Endothelial cell of umbilical vein (primary cell): ENCODE data around the gene GXYLT2. TPM values are rescaled to one million over a fixed set of nuclear protein-coding genes. Genes with fewer than 3 reads are reported as not detected.

Experiments used
- BruUV-seq: library from RNA; stranded (reverse); fragments of 400-500 nt; replicated peaks from 2 replicates; lab custom pipeline; 2021; lab: Mats Ljungman, UMichigan
- CTCF ChIA-PET: fragments of 300-600, 350-600 bp; sonication (Branson Sonifier 250); formaldehyde crosslinking; loops from one replicate; lab custom pipeline; 2021; ENCODE audit warnings: antibody characterized with exemption, inconsistent platforms; lab: Charles Lee
- POLR2A ChIA-PET: fragments of 300-600, 350-600 bp; sonication (Branson Sonifier 250); formaldehyde crosslinking; loops from one replicate; lab custom pipeline; 2021; ENCODE audit warnings: antibody characterized with exemption, inconsistent platforms; lab: Charles Lee
- DNase-seq: peaks from one replicate; pipeline ENCODE4 v3.0.0-alpha.2; 2011; ENCODE audit warnings: low read depth, low spot score
- FAIRE-seq: peaks from 2 replicates; lab custom pipeline; 2011; peaks lifted over from hg19 to GRCh38; lab: Jason Lieb, UNC
- H2AFZ ChIP-seq: 2 replicates; pipeline ENCODE4 v1.6.0; 2012; ENCODE audit warnings: low read depth, low read length, control low read depth, inconsistent platforms
- H3K27ac ChIP-seq: 2 replicates; pipeline ENCODE4 v1.5.1; 2011; ENCODE audit warnings: low read depth, mild to moderate bottlenecking, control low read depth, low read length, moderate library complexity; ENCODE audit not compliant: insufficient read depth
- H3K27me3 ChIP-seq, 2 experiments: 2 replicates each; pipeline versions ENCODE4 v1.6.0 to v1.6.1; 2011; ENCODE audit warnings: low read length in 2 of 2, mixed read lengths in 1 of 2; ENCODE audit not compliant: control insufficient read depth in 2 of 2, insufficient read depth in 2 of 2
- H3K36me3 ChIP-seq, 2 experiments: 2 replicates in 1 of 2; 3 replicates in 1 of 2; pipeline ENCODE4 v1.5.1; 2011; ENCODE audit warnings: low read length in 2 of 2, mild to moderate bottlenecking in 1 of 2, moderate library complexity in 1 of 2; ENCODE audit not compliant: control insufficient read depth in 2 of 2, insufficient read depth in 2 of 2; ENCODE audit errors: extremely low read depth in 1 of 2
- H3K4me1 ChIP-seq: 3 replicates; pipeline ENCODE4 v1.5.1; 2011; ENCODE audit warnings: mild to moderate bottlenecking, low read length; ENCODE audit not compliant: control insufficient read depth, insufficient read depth; ENCODE audit errors: extremely low read depth
- H3K4me2 ChIP-seq: 2 replicates; pipeline ENCODE4 v1.6.1; 2011; ENCODE audit warnings: low read length, control low read depth, mixed read lengths; ENCODE audit not compliant: insufficient read depth
- H3K4me3 ChIP-seq, 3 experiments: fragments of 200-600 bp in 1 of 3; sonication (generic), shearing (Covaris generic) in 1 of 3; replicated peaks in 1 of 3; 2 replicates each; pipeline ENCODE4 v1.5.1; 2011 to 2016; ENCODE audit warnings: control low read depth in 3 of 3, low read length in 3 of 3, mild to moderate bottlenecking in 2 of 3, inconsistent platforms in 1 of 3, low read depth in 1 of 3, moderate library complexity in 1 of 3; ENCODE audit not compliant: insufficient read depth in 1 of 3
- H3K79me2 ChIP-seq: 2 replicates; pipeline ENCODE4 v1.6.0; 2012; ENCODE audit warnings: low read length, inconsistent platforms; ENCODE audit not compliant: control insufficient read depth, insufficient read depth
- H3K9ac ChIP-seq: replicated peaks from 2 replicates; pipeline ENCODE3; 2011; ENCODE audit warnings: low read length, control low read depth; ENCODE audit not compliant: insufficient read depth; ENCODE audit errors: extremely low read depth
- H3K9me1 ChIP-seq: replicated peaks from 3 replicates; pipeline ENCODE4 v1.6.0; 2011; ENCODE audit warnings: mild to moderate bottlenecking, low read length; ENCODE audit not compliant: control insufficient read depth, insufficient read depth; ENCODE audit errors: extremely low read depth
- H3K9me3 ChIP-seq: replicated peaks from 2 replicates; pipeline ENCODE4 v1.5.1; 2012; ENCODE audit warnings: low read length, inconsistent platforms; ENCODE audit not compliant: control insufficient read depth, insufficient read depth
- H4K20me1 ChIP-seq: replicated peaks from 2 replicates; pipeline ENCODE3; 2011; ENCODE audit warnings: mild to moderate bottlenecking, low read length; ENCODE audit not compliant: control insufficient read depth, insufficient read depth; ENCODE audit errors: extremely low read depth
- EZH2 ChIP-seq: IDR thresholded peaks from 2 replicates; pipeline ENCODE4 v1.6.1; 2012; ENCODE audit warnings: borderline replicate concordance, low read depth, mild to moderate bottlenecking, moderate library complexity, low read length, inconsistent platforms; ENCODE audit not compliant: severe bottlenecking
- FOS ChIP-seq: IDR thresholded peaks from 2 replicates; pipeline ENCODE4 v1.6.1; 2011; ENCODE audit warnings: mild to moderate bottlenecking, low read length, moderate library complexity, borderline replicate concordance; ENCODE audit not compliant: insufficient read depth
- GATA2 ChIP-seq: IDR thresholded peaks from 2 replicates; pipeline ENCODE4 v1.7.0; 2011; ENCODE audit warnings: low read depth, mild to moderate bottlenecking, moderate library complexity, mixed read lengths, low read length; ENCODE audit not compliant: insufficient read length, insufficient read depth
- JUN ChIP-seq: IDR thresholded peaks from 2 replicates; pipeline ENCODE4 v1.6.1; 2011; ENCODE audit warnings: borderline replicate concordance, low read depth; ENCODE audit not compliant: insufficient read length, insufficient read depth
- MYC ChIP-seq: IDR thresholded peaks from one replicate; pipeline ENCODE4 v1.6.1; 2011; ENCODE audit warnings: mild to moderate bottlenecking, low read depth, low read length
- POLR2A ChIP-seq: IDR thresholded peaks from 2 replicates; pipeline ENCODE4 v1.6.1; 2012; ENCODE audit warnings: low read depth, mild to moderate bottlenecking, control low read depth, low read length
- POLR2AphosphoS5 ChIP-seq: IDR thresholded peaks from 2 replicates; pipeline ENCODE4 v1.6.1; 2012; ENCODE audit warnings: low read depth, mild to moderate bottlenecking, control low read depth, low read length, moderate library complexity; ENCODE audit not compliant: insufficient read depth
- dilution Hi-C: fragments of 300-500 bp; cut with MboI; formaldehyde crosslinking; loops from one replicate; pipeline ENCODE4 v1.15.0; 2019; ENCODE audit warnings: low sequenced_read_pairs; ENCODE audit not compliant: extremely low pct_ligation_motif_present
- intact Hi-C: fragments of 100-400 bp; cut with micrococcal nuclease; formaldehyde crosslinking; loops from one replicate; pipeline ENCODE4 v1.10.0; 2022
- polyA plus RNA-seq, 4 experiments: library from polyadenylated mRNA; depleted of rRNA in 3 of 4; stranded (reverse) in 3 of 4; unstranded in 1 of 4; fragments of >200 nt; gene quantifications; 2 replicates each; pipeline versions ENCODE4 v1.2.1 to v1.2.3, GENCODE V29; 2011 to 2012; ENCODE audit warnings: missing spikeins in 1 of 4
- total RNA-seq: library from RNA; stranded (reverse); gene quantifications from 2 replicates; pipeline ENCODE4 v1.2.3, GENCODE V29; 2021
- TF ChIP-seq, protein P1 (sequence below), 2 donors: IDR thresholded peaks; 1 replicate in 1 of 2; 2 replicates in 1 of 2; pipeline ENCODE4 v1.5.1; 2011; ENCODE audit warnings: low read length in 2 of 2, mild to moderate bottlenecking in 2 of 2, moderate library complexity in 2 of 2, control low read depth in 1 of 2, inconsistent platforms in 1 of 2, low read depth in 1 of 2; ENCODE audit not compliant: insufficient read depth in 1 of 2; ENCODE audit errors: extremely low read depth in 1 of 2
- TF ChIP-seq, protein P2 (sequence below): IDR thresholded peaks from 2 replicates; pipeline ENCODE4 v1.6.1; 2011; ENCODE audit not compliant: insufficient read depth, insufficient read length

The GXYLT2 gene
- total and polyA plus RNA-seq, 2 donors (not counting 3 experiments of a cell fraction or from before 2014, with no cell fraction given): 0.07 to 0.24 TPM

DNA sequence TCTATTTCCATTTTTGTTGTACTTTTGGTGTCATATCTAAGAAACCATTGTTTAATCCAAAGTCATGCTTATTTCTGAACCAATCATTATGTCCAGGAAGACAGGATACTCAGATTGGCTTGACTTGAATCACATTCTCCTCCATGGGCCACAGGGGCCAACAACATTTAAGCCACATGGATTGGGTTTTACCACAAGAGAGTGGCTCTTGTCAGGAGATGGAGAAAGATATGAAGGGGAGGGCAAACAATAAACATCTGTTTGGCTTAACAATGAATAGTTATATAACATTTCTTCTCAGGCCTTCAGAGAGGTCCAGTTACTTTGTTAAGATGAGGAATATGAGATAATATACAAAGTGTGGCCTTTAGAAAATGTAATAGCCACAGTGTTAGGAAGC, 44.6 kb downstream of the GXYLT2 start:
- Histone ChIP-seq H2AFZ (no peak overlapping the region), H3K4me2 (no peak overlapping the region), H3K4me1 (no peaks in the 10 kb centered on the region), H3K79me2 (no peaks in the 10 kb centered on the region), H3K27ac (no peak overlapping the region), H3K9ac (no peak overlapping the region), H4K20me1 (no peaks in the 10 kb centered on the region), H3K27me3 (peaks cover 2 to 4% of the 10 kb centered on the region in 2 experiments), H3K9me1 (no peaks in the 10 kb centered on the region), H3K4me3 (no peak overlapping the region), H3K9me3 (no peaks in the 10 kb centered on the region), H3K36me3 (no peaks in the 10 kb centered on the region)
- dilution Hi-C loops (no loop called here), intact Hi-C loops (no loop called here)
- no TSS peak for BruUV-seq
- POLR2A ChIA-PET: no interaction called here
- FAIRE-seq (no peak), DNase-seq (no peak)
- TF ChIP-seq JUN: no peak
- TF ChIP-seq, protein P1, sequence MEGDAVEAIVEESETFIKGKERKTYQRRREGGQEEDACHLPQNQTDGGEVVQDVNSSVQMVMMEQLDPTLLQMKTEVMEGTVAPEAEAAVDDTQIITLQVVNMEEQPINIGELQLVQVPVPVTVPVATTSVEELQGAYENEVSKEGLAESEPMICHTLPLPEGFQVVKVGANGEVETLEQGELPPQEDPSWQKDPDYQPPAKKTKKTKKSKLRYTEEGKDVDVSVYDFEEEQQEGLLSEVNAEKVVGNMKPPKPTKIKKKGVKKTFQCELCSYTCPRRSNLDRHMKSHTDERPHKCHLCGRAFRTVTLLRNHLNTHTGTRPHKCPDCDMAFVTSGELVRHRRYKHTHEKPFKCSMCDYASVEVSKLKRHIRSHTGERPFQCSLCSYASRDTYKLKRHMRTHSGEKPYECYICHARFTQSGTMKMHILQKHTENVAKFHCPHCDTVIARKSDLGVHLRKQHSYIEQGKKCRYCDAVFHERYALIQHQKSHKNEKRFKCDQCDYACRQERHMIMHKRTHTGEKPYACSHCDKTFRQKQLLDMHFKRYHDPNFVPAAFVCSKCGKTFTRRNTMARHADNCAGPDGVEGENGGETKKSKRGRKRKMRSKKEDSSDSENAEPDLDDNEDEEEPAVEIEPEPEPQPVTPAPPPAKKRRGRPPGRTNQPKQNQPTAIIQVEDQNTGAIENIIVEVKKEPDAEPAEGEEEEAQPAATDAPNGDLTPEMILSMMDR (IDR thresholded peaks at IDR 0.05; ENCODE audit: extremely low read depth in 1 of 2, insufficient read depth in 1 of 2, low read depth in 1 of 2, low read length in 2 of 2): no peak
- no peak for TF ChIP-seq POLR2AphosphoS5
- TF ChIP-seq GATA2: no peak
- no peak for TF ChIP-seq EZH2
- TF ChIP-seq, protein P2, sequence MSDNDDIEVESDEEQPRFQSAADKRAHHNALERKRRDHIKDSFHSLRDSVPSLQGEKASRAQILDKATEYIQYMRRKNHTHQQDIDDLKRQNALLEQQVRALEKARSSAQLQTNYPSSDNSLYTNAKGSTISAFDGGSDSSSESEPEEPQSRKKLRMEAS: no peak
- no peak for TF ChIP-seq POLR2A
- no peak for TF ChIP-seq MYC
- no peak for TF ChIP-seq FOS
- CTCF ChIA-PET: no interaction called here
